Stimulated activated CD4-positive, alpha-beta T cell treated with anti-CD3 and anti-CD28 coated beads, TNF-alpha, amount 100 ng/mL, for 1 hour (primary cell): Measurements from ENCODE around the gene GNG12.

ENCODE experiments used
- DNase-seq, 3 donors: peaks; one replicate each; pipeline ENCODE4 v3.0.0-alpha.2; 2020; ENCODE audit warnings: low read depth in 3 of 3, low spot score in 1 of 3

Gene GNG12

GRCh38 chr1:67843331-67843730, 10.1 kb upstream of the GNG12 start:
- DNase-seq = no peak

GRCh38 chr1:67840449-67840848, 7.2 kb upstream of the GNG12 start:
- no peak for DNase-seq

GRCh38 chr1:67839826-67840225, 6.6 kb upstream of the GNG12 start:
- no peak for DNase-seq

GRCh38 chr1:67838180-67838910, 5.1 kb upstream of the GNG12 start:
- DNase-seq = no peak

- DNase-seq = no peak
Observed at GRCh38 chr1:67836769-67837168, 3.5 kb upstream of the GNG12 start.

- no peak for DNase-seq
Observed at GRCh38 chr1:67835663-67836452, 2.6 kb upstream of the GNG12 start.

GRCh38 chr1:67834246-67834877, 1.1 kb upstream of the GNG12 start:
- no peak for DNase-seq

GRCh38 chr1:67833602-67833940, 304 bp upstream of the GNG12 start:
- DNase-seq = no peak

GRCh38 chr1:67831850-67832513, 1.3 kb downstream of the GNG12 start:
- no peak for DNase-seq

- DNase-seq = no peak
Observed at GRCh38 chr1:67830928-67831830, 2.1 kb downstream of the GNG12 start.

- DNase-seq = no peak
Observed at GRCh38 chr1:67830226-67830625, 3.0 kb downstream of the GNG12 start.

- no peak for DNase-seq
Observed at GRCh38 chr1:67827688-67828087, 5.6 kb downstream of the GNG12 start.

- no peak for DNase-seq
Observed at GRCh38 chr1:67825591-67825990, 7.7 kb downstream of the GNG12 start.

- DNase-seq = no peak
Observed at GRCh38 chr1:67824766-67825165, 8.5 kb downstream of the GNG12 start.

GRCh38 chr1:67823615-67824014, 9.7 kb downstream of the GNG12 start:
- DNase-seq = no peak

- DNase-seq = no peak
Observed at GRCh38 chr1:67821263-67821662, 12.0 kb downstream of the GNG12 start.

- no peak for DNase-seq
Observed at GRCh38 chr1:67818725-67819301, 14.5 kb downstream of the GNG12 start.

- no peak for DNase-seq
Observed at GRCh38 chr1:67818162-67818561, 15.1 kb downstream of the GNG12 start.

GRCh38 chr1:67817319-67817718, 15.9 kb downstream of the GNG12 start:
- DNase-seq = no peak

GRCh38 chr1:67816506-67816905, 16.8 kb downstream of the GNG12 start:
- DNase-seq = no peak
